SJCRH30 (cell line): ENCODE results near the gene TANGO2. TPM values are rescaled to one million over a fixed set of nuclear protein-coding genes. Genes with fewer than 3 reads are reported as not detected.

ENCODE experiments used
- DNase-seq, 2 experiments: peaks; one replicate each; pipeline ENCODE4 v3.0.0-alpha.2; 2015 to 2020
- H3K27ac ChIP-seq: fragments of 250-450 bp; sonication (Bioruptor Pico); 2 replicates; pipeline ENCODE4 v1.5.1; 2020; ENCODE audit warnings: mild to moderate bottlenecking, moderate library complexity
- H3K27me3 ChIP-seq: fragments of 250-450 bp; sonication (Bioruptor Pico); 2 replicates; pipeline ENCODE4 v1.5.1; 2020; ENCODE audit warnings: mild to moderate bottlenecking, moderate library complexity
- H3K36me3 ChIP-seq: fragments of 250-450 bp; sonication (Bioruptor Pico); 2 replicates; pipeline ENCODE4 v1.5.1; 2020; ENCODE audit warnings: mild to moderate bottlenecking, moderate library complexity
- H3K4me1 ChIP-seq: fragments of 250-450 bp; sonication (Bioruptor Pico); 2 replicates; pipeline ENCODE4 v1.5.1; 2020; ENCODE audit warnings: mild to moderate bottlenecking, moderate library complexity
- H3K4me3 ChIP-seq: fragments of 250-450 bp; sonication (Bioruptor Pico); 2 replicates; pipeline ENCODE4 v1.5.1; 2020; ENCODE audit warnings: mild to moderate bottlenecking, moderate library complexity
- H3K9me3 ChIP-seq: fragments of 250-450 bp; sonication (Bioruptor Pico); replicated peaks from 2 replicates; pipeline ENCODE4 v1.5.1; 2020; ENCODE audit warnings: mild to moderate bottlenecking, moderate library complexity
- total RNA-seq: library from RNA; depleted of rRNA; stranded (reverse); fragments of >200 nt; shearing (Covaris generic); gene quantifications from 2 replicates; pipeline ENCODE4 v1.2.3, GENCODE V29; 2014

The TANGO2 gene
- total RNA-seq, 1 experiment from 2014 or later: 9.4 TPM

GRCh38 chr22:19988965-19989724 lies 31.8 kb upstream of the TANGO2 start:
- Histone ChIP-seq H3K4me1 (peaks cover 33% of the 10 kb centered on the region), H3K36me3 (no peaks in the 10 kb centered on the region), H3K4me3 (no peak overlapping the region), H3K9me3 (no peaks in the 10 kb centered on the region), H3K27me3 (no peaks in the 10 kb centered on the region), H3K27ac (no peak overlapping the region)
- DNase-seq: no peak

DNA sequence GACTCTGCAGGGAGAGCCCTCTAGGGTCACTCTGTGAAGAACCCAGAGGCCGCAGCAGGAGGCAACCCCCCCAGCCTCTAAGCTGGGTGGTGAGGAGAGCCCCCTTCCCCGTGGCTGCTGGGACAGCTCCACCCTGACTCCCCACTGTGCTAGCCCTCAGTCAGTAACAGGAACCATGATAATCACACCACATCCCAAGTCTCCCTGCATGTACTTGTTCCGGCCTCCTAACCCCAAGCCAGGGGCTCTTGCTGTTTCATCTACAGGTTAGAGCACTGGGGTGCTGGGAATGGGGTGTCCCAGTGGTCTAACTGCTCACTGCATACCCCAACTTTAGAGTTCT lies 31.2 kb upstream of the TANGO2 start:
- Histone ChIP-seq H3K27ac (no peak overlapping the region), H3K4me1 (peaks cover 28% of the 10 kb centered on the region), H3K36me3 (no peaks in the 10 kb centered on the region), H3K27me3 (no peaks in the 10 kb centered on the region), H3K4me3 (no peak overlapping the region), H3K9me3 (no peaks in the 10 kb centered on the region)
- DNase-seq: no peak

DNA sequence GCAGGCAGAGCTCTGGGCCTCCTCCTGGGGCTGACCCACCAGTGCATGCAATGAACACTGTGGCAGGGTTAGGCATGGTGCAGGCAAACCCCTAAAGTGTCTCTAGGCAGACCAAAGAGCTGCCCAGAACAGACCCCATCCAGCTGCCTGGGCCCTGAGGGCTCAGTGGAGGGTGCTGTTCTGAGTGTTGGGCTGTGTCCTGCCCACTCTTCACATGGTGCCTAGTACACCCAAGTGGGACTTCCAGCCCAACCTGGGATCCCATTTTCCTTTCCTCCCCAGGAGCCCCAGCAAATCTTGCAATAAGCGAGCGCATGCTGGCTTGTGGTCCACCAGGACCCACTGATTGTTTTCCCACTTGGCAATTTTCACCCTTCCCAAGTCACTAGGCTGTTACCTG lies 30.7 kb upstream of the TANGO2 start:
- H3K27ac ChIP-seq: no peak overlapping the region
- no peak overlapping the region for H3K4me3 ChIP-seq
- no peaks in the 10 kb centered on the region for H3K9me3 ChIP-seq
- H3K27me3 ChIP-seq: no peaks in the 10 kb centered on the region
- no peaks in the 10 kb centered on the region for H3K36me3 ChIP-seq
- DNase-seq: no peak
- peaks cover 31% of the 10 kb centered on the region for H3K4me1 ChIP-seq

DNA sequence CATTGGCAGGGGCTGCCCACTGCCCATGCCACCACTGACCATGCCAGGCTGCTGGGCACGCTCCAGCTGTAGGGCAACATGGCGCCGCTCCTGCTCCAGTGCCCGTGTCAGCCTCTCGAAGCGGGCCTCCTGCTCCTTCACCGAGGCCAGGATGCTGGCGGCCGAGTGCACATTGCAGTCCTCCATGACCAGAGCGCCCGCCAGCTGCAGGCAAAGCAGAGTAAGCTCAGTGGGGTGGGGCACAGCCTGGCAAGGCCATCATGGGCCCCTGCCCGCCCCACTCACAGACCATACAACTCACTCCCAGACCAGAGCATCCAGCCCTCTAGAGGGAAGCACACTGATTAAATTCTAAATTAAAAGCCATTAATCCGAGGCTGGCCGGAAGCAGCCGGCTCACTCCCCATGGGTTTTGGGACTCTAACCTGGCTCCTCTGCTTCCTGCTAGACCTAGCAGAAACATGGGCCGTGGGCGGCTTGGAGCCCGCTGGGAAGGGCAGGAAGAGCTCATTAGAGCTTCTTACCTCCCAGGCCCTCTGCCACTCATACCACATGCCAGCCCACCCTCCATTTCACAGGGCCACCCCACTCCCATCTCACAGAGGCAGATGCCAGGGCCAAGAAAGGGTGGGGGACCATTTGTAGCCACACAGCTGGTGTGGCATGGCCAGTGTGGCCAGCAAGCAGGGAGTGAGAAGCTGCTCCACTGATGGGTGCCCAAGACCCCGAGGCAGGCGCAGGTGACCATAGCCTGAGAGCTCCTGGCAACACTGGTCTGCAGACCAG lies 30.1 kb upstream of the TANGO2 start:
- peaks cover 36% of the 10 kb centered on the region for H3K4me1 ChIP-seq
- H3K36me3 ChIP-seq: no peaks in the 10 kb centered on the region
- H3K27me3 ChIP-seq: no peaks in the 10 kb centered on the region
- H3K9me3 ChIP-seq: no peaks in the 10 kb centered on the region
- no peak overlapping the region for H3K4me3 ChIP-seq
- no peak overlapping the region for H3K27ac ChIP-seq
- no peak for DNase-seq

DNA sequence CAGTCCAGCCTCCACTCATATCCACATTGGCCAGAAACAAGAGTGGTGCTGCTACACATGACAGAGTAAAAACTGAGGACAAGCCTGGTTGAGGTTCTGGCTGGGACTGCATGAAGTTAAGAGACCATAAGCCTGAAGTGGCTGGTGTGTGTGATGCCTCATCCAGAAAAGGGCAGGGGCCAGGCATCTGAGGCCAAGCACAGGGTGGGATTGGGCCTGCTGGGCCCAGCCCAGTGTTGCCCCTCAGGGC lies 29.6 kb upstream of the TANGO2 start:
- Histone ChIP-seq H3K27me3 (no peaks in the 10 kb centered on the region), H3K27ac (peak overlapping the region; percentile 41; the same call in 1 of the 2 replicates), H3K4me3 (no peak overlapping the region), H3K36me3 (no peaks in the 10 kb centered on the region), H3K4me1 (peaks cover 34% of the 10 kb centered on the region), H3K9me3 (no peaks in the 10 kb centered on the region)
- DNase-seq: no peak

GRCh38 chr22:19991645-19992451 lies 29.1 kb upstream of the TANGO2 start:
- Histone ChIP-seq H3K36me3 (no peaks in the 10 kb centered on the region), H3K27ac (peak overlapping the region; percentile 41), H3K9me3 (no peaks in the 10 kb centered on the region), H3K4me3 (no peak overlapping the region), H3K27me3 (no peaks in the 10 kb centered on the region), H3K4me1 (peaks cover 36% of the 10 kb centered on the region)
- DNase-seq: peak; percentile 88 to 94

DNA sequence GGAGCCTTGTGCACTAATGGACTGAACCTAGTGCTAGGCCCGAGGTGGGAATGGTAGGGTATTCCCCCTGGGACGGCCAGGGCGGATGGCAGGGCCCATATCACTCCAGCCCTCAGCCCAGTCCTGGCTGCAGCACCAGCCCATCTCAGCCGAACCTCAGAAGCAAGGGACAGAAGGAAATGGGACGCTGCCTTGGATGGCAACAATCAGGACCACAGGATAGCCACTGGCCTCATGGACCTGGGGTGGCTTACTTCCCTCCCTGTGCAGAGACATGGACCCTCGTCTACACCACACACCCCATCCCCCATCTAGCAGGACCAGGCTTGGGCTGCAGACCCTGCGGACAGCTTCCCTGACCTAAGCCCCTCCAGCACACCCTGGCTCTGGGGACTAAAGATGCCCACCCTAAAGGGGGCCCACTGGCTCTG lies 28.4 kb upstream of the TANGO2 start:
- peak overlapping the region; percentile 41; the same call in 1 of the 2 replicates for H3K27ac ChIP-seq

GRCh38 chr22:19992921-19993355 lies 28.0 kb upstream of the TANGO2 start:
- H3K27me3 ChIP-seq: no peaks in the 10 kb centered on the region
- no peaks in the 10 kb centered on the region for H3K36me3 ChIP-seq
- H3K9me3 ChIP-seq: no peaks in the 10 kb centered on the region
- no peak for DNase-seq
- H3K4me3 ChIP-seq: no peak overlapping the region
- H3K27ac ChIP-seq: no peak overlapping the region
- H3K4me1 ChIP-seq: peaks cover 45% of the 10 kb centered on the region

More for the DNA sequence above, 28.4 kb upstream of the TANGO2 start:
- H3K4me3 ChIP-seq: no peak overlapping the region
- no peaks in the 10 kb centered on the region for H3K36me3 ChIP-seq
- H3K9me3 ChIP-seq: no peaks in the 10 kb centered on the region
- H3K4me1 ChIP-seq: peaks cover 41% of the 10 kb centered on the region
- no peaks in the 10 kb centered on the region for H3K27me3 ChIP-seq
- DNase-seq: no peak

DNA sequence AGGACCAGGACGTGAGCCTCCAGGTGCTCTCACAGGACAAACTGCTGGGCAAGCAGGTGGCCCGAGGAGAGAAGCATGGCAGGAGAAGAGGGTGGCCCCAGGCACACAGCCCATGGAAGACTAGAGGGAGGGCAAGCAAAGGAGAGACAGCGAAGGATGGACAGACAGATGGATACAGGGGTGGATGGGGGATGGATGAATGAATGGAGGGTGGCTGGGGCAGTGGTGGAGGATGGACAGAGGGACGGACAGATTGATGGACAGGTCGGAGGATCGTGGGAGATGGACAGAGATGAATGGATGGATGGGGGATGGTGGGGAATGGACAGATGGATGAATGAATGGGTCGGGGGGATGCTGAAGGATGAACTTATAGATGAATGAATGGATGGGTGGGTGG lies 27.0 kb upstream of the TANGO2 start:
- no peak for DNase-seq
- Histone ChIP-seq H3K9me3 (no peaks in the 10 kb centered on the region), H3K4me3 (no peak overlapping the region), H3K27me3 (no peaks in the 10 kb centered on the region), H3K27ac (no peak overlapping the region), H3K36me3 (no peaks in the 10 kb centered on the region), H3K4me1 (peaks cover 55% of the 10 kb centered on the region)

DNA sequence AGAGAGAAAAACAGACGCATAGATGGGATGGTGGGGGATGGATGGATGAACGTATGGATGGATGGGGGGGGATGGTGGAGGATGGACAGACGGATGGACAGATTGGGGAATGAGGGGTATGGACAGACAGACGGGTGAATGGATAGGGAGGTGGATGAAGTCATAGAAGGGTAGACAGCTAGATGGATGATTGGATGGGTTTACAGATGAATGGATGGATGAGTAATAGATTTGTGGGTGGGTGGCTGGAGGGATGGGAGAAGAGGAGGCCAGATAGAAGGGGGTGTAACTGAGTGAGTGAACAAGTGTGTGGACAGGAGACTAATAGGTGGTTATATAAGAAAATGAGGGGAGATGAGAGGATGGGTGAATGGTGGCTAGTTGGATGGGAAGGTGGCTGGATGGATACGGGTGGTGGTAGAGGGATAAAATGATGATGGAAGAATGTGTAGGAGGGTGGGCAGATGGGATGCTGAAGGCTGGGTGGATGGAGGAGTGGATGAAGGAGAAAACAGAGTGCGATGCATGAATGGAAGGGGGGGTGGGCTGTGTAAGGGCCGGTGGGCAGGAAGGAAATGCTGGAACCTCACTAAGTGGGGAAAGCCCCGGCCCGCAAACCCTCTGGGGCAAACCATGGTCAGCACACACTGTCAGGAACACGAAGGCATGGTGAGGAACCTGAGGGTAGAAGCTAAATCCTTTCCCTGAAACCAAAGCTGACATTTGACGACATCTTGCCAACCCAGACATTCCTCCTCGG lies 25.9 kb upstream of the TANGO2 start:
- Histone ChIP-seq H3K4me3 (no peak overlapping the region), H3K27ac (no peak overlapping the region), H3K27me3 (no peaks in the 10 kb centered on the region; the same call in 1 of the 2 replicates), H3K36me3 (no peaks in the 10 kb centered on the region), H3K9me3 (no peaks in the 10 kb centered on the region), H3K4me1 (peaks cover 66% of the 10 kb centered on the region)
- no peak for DNase-seq

DNA sequence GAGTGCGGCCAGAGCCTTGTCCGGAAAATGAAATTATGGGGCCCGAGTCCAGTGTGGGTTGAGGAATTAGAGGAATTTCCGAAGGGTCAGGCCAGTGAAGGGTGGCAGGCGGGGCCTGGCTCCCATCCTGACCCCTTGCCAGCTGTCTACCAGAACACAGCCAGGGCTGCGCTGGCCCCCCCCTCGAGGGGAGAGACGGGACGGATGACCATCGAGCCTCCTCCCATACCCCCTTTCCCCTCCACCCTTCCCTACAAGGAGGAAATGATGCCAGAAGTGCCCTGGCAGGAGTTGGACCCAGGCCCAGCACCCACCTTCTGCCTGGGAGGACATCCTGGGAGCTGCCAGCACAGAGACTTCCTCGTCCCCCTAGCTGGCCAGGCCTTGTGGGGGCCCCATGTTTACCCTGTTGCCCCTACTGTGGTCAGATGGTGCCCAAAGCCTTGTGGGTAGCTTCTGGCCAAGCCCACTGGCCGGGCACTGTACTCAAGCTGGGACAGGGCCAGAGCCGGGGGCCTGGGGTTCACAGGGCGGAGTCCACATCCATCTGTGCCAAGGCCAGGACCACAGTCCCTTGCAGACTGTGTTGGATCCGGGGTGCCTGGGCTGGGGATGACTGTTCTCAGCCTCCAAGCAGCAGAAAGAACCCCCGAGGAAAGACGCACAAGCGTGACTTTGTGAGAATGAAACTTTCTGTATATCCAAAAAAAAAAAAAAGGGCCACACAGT lies 25.1 kb upstream of the TANGO2 start:
- Histone ChIP-seq H3K36me3 (no peaks in the 10 kb centered on the region), H3K4me3 (no peak overlapping the region), H3K27me3 (no peaks in the 10 kb centered on the region; the same call in 1 of the 2 replicates), H3K27ac (no peak overlapping the region), H3K4me1 (peaks cover 67% of the 10 kb centered on the region), H3K9me3 (no peaks in the 10 kb centered on the region)
- no peak for DNase-seq

- H3K4me1 ChIP-seq: peaks cover 58% of the 10 kb centered on the region
- no peak overlapping the region for H3K27ac ChIP-seq
- DNase-seq: no peak
- no peak overlapping the region for H3K4me3 ChIP-seq
- H3K9me3 ChIP-seq: no peaks in the 10 kb centered on the region
- H3K27me3 ChIP-seq: no peaks in the 10 kb centered on the region; the same call in 1 of the 2 replicates
- no peaks in the 10 kb centered on the region for H3K36me3 ChIP-seq
Observed at GRCh38 chr22:19996694-19997384, 24.1 kb upstream of the TANGO2 start.

DNA sequence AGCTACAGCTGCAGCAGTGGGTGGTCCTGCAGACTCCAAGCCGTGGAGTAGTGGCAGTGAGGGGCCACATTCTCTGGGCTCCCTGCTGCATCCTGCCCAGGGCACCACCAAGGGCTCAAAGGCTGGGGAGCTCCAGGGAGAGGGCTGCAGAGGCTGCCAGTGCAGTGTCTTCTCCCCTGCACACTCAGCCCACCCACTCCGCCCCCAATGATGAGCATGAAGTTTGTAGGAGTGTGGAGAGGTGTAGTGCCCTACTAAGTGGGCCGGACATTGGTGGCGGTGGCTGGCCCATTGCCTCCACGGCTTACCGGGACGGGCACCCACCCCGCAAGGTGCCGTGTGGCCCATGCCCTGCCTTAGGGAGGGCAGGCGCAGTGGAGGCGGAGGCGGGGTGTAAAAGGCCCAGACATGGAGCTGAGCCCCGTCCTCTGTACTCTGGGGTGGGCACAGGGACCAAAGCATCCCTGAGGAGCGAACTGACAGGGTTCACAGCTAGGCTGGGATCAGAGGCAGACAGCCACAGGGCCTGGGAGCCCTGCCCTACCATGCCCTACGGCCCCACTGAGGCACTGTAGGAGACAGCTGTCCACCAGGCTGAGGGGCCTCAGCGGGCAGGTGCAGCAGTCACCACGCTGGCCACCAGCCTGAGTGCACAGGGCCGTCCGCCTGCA lies 23.2 kb upstream of the TANGO2 start:
- no peak overlapping the region for H3K4me3 ChIP-seq
- no peak for DNase-seq
- H3K4me1 ChIP-seq: peaks cover 61% of the 10 kb centered on the region
- no peaks in the 10 kb centered on the region; the same call in 1 of the 2 replicates for H3K27me3 ChIP-seq
- no peaks in the 10 kb centered on the region for H3K36me3 ChIP-seq
- no peaks in the 10 kb centered on the region for H3K9me3 ChIP-seq
- H3K27ac ChIP-seq: no peak overlapping the region
